ENCODE data around the gene NUDT13. TPM values are rescaled to one million over a fixed set of nuclear protein-coding genes. Genes with fewer than 3 reads are reported as not detected.

The NUDT13 gene
- total RNA-seq, 1 donor from 2014 or later: 2.3 TPM

GRCh38 chr10:73131301-73131700 is 21.0 kb downstream of the NUDT13 start:
- no peak overlapping the region for H3K27ac Mint-ChIP-seq (ENCODE audit: unreplicated experiment)
- TF ChIP-seq CTCF (IDR thresholded peaks at IDR 0.05; ENCODE audit: unreplicated experiment): no peak
- H3K4me3 Mint-ChIP-seq (ENCODE audit: unreplicated experiment): no peak overlapping the region
- no peaks in the 10 kb centered on the region for H3K4me1 Mint-ChIP-seq (ENCODE audit: unreplicated experiment)
- H3K27me3 Mint-ChIP-seq (ENCODE audit: unreplicated experiment): no peaks in the 10 kb centered on the region
- peaks cover 36% of the 10 kb centered on the region for H3K36me3 Mint-ChIP-seq (ENCODE audit: low read depth, unreplicated experiment)
- no peaks in the 10 kb centered on the region for H3K9me3 Mint-ChIP-seq (ENCODE audit: unreplicated experiment)
- DNase-seq (ENCODE audit: low spot score): no peak

- no peak for TF ChIP-seq CTCF (IDR thresholded peaks at IDR 0.05; ENCODE audit: unreplicated experiment)
- H3K27ac Mint-ChIP-seq (ENCODE audit: unreplicated experiment): no peak overlapping the region
- no peaks in the 10 kb centered on the region for H3K4me1 Mint-ChIP-seq (ENCODE audit: unreplicated experiment)
- no peaks in the 10 kb centered on the region for H3K9me3 Mint-ChIP-seq (ENCODE audit: unreplicated experiment)
- DNase-seq (ENCODE audit: low spot score): no peak
- no peak overlapping the region for H3K4me3 Mint-ChIP-seq (ENCODE audit: unreplicated experiment)
- no peaks in the 10 kb centered on the region for H3K27me3 Mint-ChIP-seq (ENCODE audit: unreplicated experiment)
- peaks cover 32% of the 10 kb centered on the region for H3K36me3 Mint-ChIP-seq (ENCODE audit: low read depth, unreplicated experiment)
These were observed 21.8 kb downstream of the NUDT13 start for GRCh38 chr10:73131913-73132686.

- H3K4me3 Mint-ChIP-seq (ENCODE audit: unreplicated experiment): no peak overlapping the region
- no peaks in the 10 kb centered on the region for H3K4me1 Mint-ChIP-seq (ENCODE audit: unreplicated experiment)
- H3K27me3 Mint-ChIP-seq (ENCODE audit: unreplicated experiment): no peaks in the 10 kb centered on the region
- peaks cover 32% of the 10 kb centered on the region for H3K36me3 Mint-ChIP-seq (ENCODE audit: low read depth, unreplicated experiment)
- no peak for TF ChIP-seq CTCF (IDR thresholded peaks at IDR 0.05; ENCODE audit: unreplicated experiment)
- DNase-seq (ENCODE audit: low spot score): no peak
- no peak overlapping the region for H3K27ac Mint-ChIP-seq (ENCODE audit: unreplicated experiment)
- H3K9me3 Mint-ChIP-seq (ENCODE audit: unreplicated experiment): no peaks in the 10 kb centered on the region
These were observed 24.5 kb downstream of the NUDT13 start for GRCh38 chr10:73134727-73135126.

- no peak for TF ChIP-seq CTCF (IDR thresholded peaks at IDR 0.05; ENCODE audit: unreplicated experiment)
- H3K4me1 Mint-ChIP-seq (ENCODE audit: unreplicated experiment): no peaks in the 10 kb centered on the region
- DNase-seq (ENCODE audit: low spot score): no peak
- peaks cover 30% of the 10 kb centered on the region for H3K36me3 Mint-ChIP-seq (ENCODE audit: low read depth, unreplicated experiment)
- no peaks in the 10 kb centered on the region for H3K27me3 Mint-ChIP-seq (ENCODE audit: unreplicated experiment)
- H3K27ac Mint-ChIP-seq (ENCODE audit: unreplicated experiment): no peak overlapping the region
- no peaks in the 10 kb centered on the region for H3K9me3 Mint-ChIP-seq (ENCODE audit: unreplicated experiment)
- H3K4me3 Mint-ChIP-seq (ENCODE audit: unreplicated experiment): no peak overlapping the region
These were observed 26.4 kb downstream of the NUDT13 start for GRCh38 chr10:73136627-73137026.

GRCh38 chr10:73139251-73139650 is 29.0 kb downstream of the NUDT13 start:
- no peak for TF ChIP-seq CTCF (IDR thresholded peaks at IDR 0.05; ENCODE audit: unreplicated experiment)
- Mint-ChIP-seq H3K27ac (ENCODE audit: unreplicated experiment) (no peak overlapping the region), H3K4me1 (ENCODE audit: unreplicated experiment) (no peaks in the 10 kb centered on the region), H3K36me3 (ENCODE audit: low read depth, unreplicated experiment) (peaks cover 29% of the 10 kb centered on the region), H3K27me3 (ENCODE audit: unreplicated experiment) (peaks cover 1% of the 10 kb centered on the region), H3K4me3 (ENCODE audit: unreplicated experiment) (no peak overlapping the region), H3K9me3 (ENCODE audit: unreplicated experiment) (no peaks in the 10 kb centered on the region)
- no peak for DNase-seq (ENCODE audit: low spot score)

Measured in endothelial cell (in vitro differentiated cells).